Measurements from ENCODE around the gene KMT2C.

Gene KMT2C

DNA sequence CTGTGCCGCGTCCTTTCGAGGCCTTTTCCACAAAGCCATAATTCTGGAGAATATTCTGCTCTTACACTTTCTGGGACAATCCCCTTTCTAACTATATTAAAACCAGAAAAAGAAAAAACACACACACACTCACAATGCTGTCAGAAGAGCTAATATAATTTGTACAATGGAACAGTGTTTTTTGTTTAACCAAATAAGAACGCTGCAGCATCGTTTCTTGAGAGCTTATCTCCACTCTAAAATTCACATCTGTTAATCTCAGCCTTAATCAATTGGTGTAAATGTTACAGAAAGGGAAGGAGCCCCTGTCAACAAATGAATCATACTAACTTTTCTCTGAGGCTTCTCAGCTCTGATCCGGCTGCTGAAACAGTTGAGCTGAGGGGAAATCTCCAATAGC lies 286.4 kb downstream of the KMT2C start:
- Histone ChIP-seq H3K4me3 (ENCODE audit: insufficient read depth, low read depth, low read length) (no peak overlapping the region), H3K4me1 (ENCODE audit: control insufficient read depth, insufficient read depth, low read length) (no peaks in the 10 kb centered on the region), H3K9me3 (ENCODE audit: control insufficient read depth, low read length) (no peaks in the 10 kb centered on the region), H3K27ac (ENCODE audit: insufficient read depth, low read depth, low read length, poor library complexity, severe bottlenecking) (no peak overlapping the region), H3K27me3 (ENCODE audit: control insufficient read depth, insufficient read depth, low read length, poor library complexity, severe bottlenecking) (no peaks in the 10 kb centered on the region), H3K36me3 (ENCODE audit: control insufficient read depth, insufficient read depth, low read length) (peaks cover 49% of the 10 kb centered on the region)
- WGBS, 2 experiments = 96 to 97% methylated on average over 6 of the region's 6 CpGs

- Histone ChIP-seq H3K27me3 (ENCODE audit: control insufficient read depth, insufficient read depth, low read length, poor library complexity, severe bottlenecking) (no peaks in the 10 kb centered on the region), H3K27ac (ENCODE audit: insufficient read depth, low read depth, low read length, poor library complexity, severe bottlenecking) (no peak overlapping the region), H3K4me3 (ENCODE audit: insufficient read depth, low read depth, low read length) (no peak overlapping the region), H3K36me3 (ENCODE audit: control insufficient read depth, insufficient read depth, low read length) (peaks cover 47% of the 10 kb centered on the region), H3K9me3 (ENCODE audit: control insufficient read depth, low read length) (no peaks in the 10 kb centered on the region), H3K4me1 (ENCODE audit: control insufficient read depth, insufficient read depth, low read length) (no peaks in the 10 kb centered on the region)
- 89 to 93% methylated on average over 5 of the region's 5 CpGs for WGBS, 2 experiments
Measured at GRCh38 chr7:152148706-152149105, 287.1 kb downstream of the KMT2C start.

GRCh38 chr7:152145853-152146466 lies 289.8 kb downstream of the KMT2C start:
- Histone ChIP-seq H3K4me1 (ENCODE audit: control insufficient read depth, insufficient read depth, low read length) (no peaks in the 10 kb centered on the region), H3K9me3 (ENCODE audit: control insufficient read depth, low read length) (no peaks in the 10 kb centered on the region), H3K4me3 (ENCODE audit: insufficient read depth, low read depth, low read length) (no peak overlapping the region), H3K36me3 (ENCODE audit: control insufficient read depth, insufficient read depth, low read length) (peaks cover 36% of the 10 kb centered on the region), H3K27me3 (ENCODE audit: control insufficient read depth, insufficient read depth, low read length, poor library complexity, severe bottlenecking) (no peaks in the 10 kb centered on the region), H3K27ac (ENCODE audit: insufficient read depth, low read depth, low read length, poor library complexity, severe bottlenecking) (no peak overlapping the region)
- 85 to 89% methylated on average over 4 of the region's 4 CpGs for WGBS, 2 experiments

DNA sequence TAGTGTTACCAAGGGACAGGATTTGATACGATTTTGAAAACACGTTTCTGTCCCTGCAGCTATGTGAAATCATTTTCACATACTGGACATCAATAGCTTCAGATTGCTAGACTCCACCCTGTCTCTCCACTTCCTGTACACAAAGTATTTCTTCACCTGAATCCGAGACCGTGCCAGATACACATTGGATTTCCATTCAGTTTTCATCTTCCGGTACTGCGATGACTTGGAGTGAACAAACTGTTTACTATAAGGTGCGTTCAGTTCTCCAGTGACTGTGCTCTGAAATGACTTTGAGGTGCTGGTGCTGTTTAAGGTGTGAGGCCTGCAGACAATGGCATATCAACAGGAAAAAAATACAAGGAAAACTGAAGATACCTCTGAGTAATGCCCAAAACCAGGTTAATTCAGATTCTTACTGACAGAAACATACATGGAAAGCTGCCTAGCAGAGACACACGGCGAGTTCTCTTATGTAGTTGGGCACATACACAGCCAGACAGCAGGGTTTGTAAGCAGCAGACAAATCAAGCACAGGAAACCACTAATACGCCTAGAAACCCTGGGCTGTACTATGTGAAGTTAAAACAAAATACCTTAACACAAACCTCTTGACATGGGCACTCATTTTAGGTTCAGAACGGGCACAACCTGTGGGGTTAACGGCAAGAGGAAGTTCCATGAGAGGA lies 291.1 kb downstream of the KMT2C start:
- no peaks in the 10 kb centered on the region for H3K9me3 ChIP-seq (ENCODE audit: control insufficient read depth, low read length)
- no peak overlapping the region for H3K27ac ChIP-seq (ENCODE audit: insufficient read depth, low read depth, low read length, poor library complexity, severe bottlenecking)
- no peak overlapping the region for H3K4me3 ChIP-seq (ENCODE audit: insufficient read depth, low read depth, low read length)
- no peaks in the 10 kb centered on the region for H3K4me1 ChIP-seq (ENCODE audit: control insufficient read depth, insufficient read depth, low read length)
- no peaks in the 10 kb centered on the region for H3K27me3 ChIP-seq (ENCODE audit: control insufficient read depth, insufficient read depth, low read length, poor library complexity, severe bottlenecking)
- WGBS, 2 experiments = 95 to 96% methylated on average over 12 of the region's 12 CpGs
- H3K36me3 ChIP-seq (ENCODE audit: control insufficient read depth, insufficient read depth, low read length) = peaks cover 40% of the 10 kb centered on the region

GRCh38 chr7:152142976-152143595 lies 292.7 kb downstream of the KMT2C start:
- Histone ChIP-seq H3K27me3 (ENCODE audit: control insufficient read depth, insufficient read depth, low read length, poor library complexity, severe bottlenecking) (no peaks in the 10 kb centered on the region), H3K4me1 (ENCODE audit: control insufficient read depth, insufficient read depth, low read length) (no peaks in the 10 kb centered on the region), H3K9me3 (ENCODE audit: control insufficient read depth, low read length) (no peaks in the 10 kb centered on the region), H3K4me3 (ENCODE audit: insufficient read depth, low read depth, low read length) (no peak overlapping the region), H3K27ac (ENCODE audit: insufficient read depth, low read depth, low read length, poor library complexity, severe bottlenecking) (no peak overlapping the region), H3K36me3 (ENCODE audit: control insufficient read depth, insufficient read depth, low read length) (peaks cover 38% of the 10 kb centered on the region)
- 89 to 99% methylated on average over 5 of the region's 5 CpGs for WGBS, 2 experiments

- Histone ChIP-seq H3K36me3 (ENCODE audit: control insufficient read depth, insufficient read depth, low read length) (peaks cover 40% of the 10 kb centered on the region), H3K9me3 (ENCODE audit: control insufficient read depth, low read length) (no peaks in the 10 kb centered on the region), H3K27ac (ENCODE audit: insufficient read depth, low read depth, low read length, poor library complexity, severe bottlenecking) (no peak overlapping the region), H3K27me3 (ENCODE audit: control insufficient read depth, insufficient read depth, low read length, poor library complexity, severe bottlenecking) (no peaks in the 10 kb centered on the region), H3K4me1 (ENCODE audit: control insufficient read depth, insufficient read depth, low read length) (peaks cover 7% of the 10 kb centered on the region), H3K4me3 (ENCODE audit: insufficient read depth, low read depth, low read length) (no peak overlapping the region)
- 95 to 97% methylated on average over 2 of the region's 2 CpGs for WGBS, 2 experiments
Measured at GRCh38 chr7:152140560-152140959, 295.2 kb downstream of the KMT2C start.

GRCh38 chr7:152140067-152140466 lies 295.7 kb downstream of the KMT2C start:
- peaks cover 7% of the 10 kb centered on the region for H3K4me1 ChIP-seq (ENCODE audit: control insufficient read depth, insufficient read depth, low read length)
- no peak overlapping the region for H3K4me3 ChIP-seq (ENCODE audit: insufficient read depth, low read depth, low read length)
- 97 to 98% methylated on average over 4 of the region's 4 CpGs for WGBS, 2 experiments
- peaks cover 36% of the 10 kb centered on the region for H3K36me3 ChIP-seq (ENCODE audit: control insufficient read depth, insufficient read depth, low read length)
- no peaks in the 10 kb centered on the region for H3K27me3 ChIP-seq (ENCODE audit: control insufficient read depth, insufficient read depth, low read length, poor library complexity, severe bottlenecking)
- no peak overlapping the region for H3K27ac ChIP-seq (ENCODE audit: insufficient read depth, low read depth, low read length, poor library complexity, severe bottlenecking)
- H3K9me3 ChIP-seq (ENCODE audit: control insufficient read depth, low read length) = no peaks in the 10 kb centered on the region

- 91 to 97% methylated on average over 7 of the region's 7 CpGs for WGBS, 2 experiments
- no peak overlapping the region for H3K4me3 ChIP-seq (ENCODE audit: insufficient read depth, low read depth, low read length)
- H3K36me3 ChIP-seq (ENCODE audit: control insufficient read depth, insufficient read depth, low read length) = peaks cover 28% of the 10 kb centered on the region
- peak overlapping the region; percentile 50 for H3K27ac ChIP-seq (ENCODE audit: insufficient read depth, low read depth, low read length, poor library complexity, severe bottlenecking)
- H3K27me3 ChIP-seq (ENCODE audit: control insufficient read depth, insufficient read depth, low read length, poor library complexity, severe bottlenecking) = no peaks in the 10 kb centered on the region
- no peaks in the 10 kb centered on the region for H3K9me3 ChIP-seq (ENCODE audit: control insufficient read depth, low read length)
- H3K4me1 ChIP-seq (ENCODE audit: control insufficient read depth, insufficient read depth, low read length) = peaks cover 7% of the 10 kb centered on the region
Measured at GRCh38 chr7:152137476-152138025, 298.3 kb downstream of the KMT2C start.

DNA sequence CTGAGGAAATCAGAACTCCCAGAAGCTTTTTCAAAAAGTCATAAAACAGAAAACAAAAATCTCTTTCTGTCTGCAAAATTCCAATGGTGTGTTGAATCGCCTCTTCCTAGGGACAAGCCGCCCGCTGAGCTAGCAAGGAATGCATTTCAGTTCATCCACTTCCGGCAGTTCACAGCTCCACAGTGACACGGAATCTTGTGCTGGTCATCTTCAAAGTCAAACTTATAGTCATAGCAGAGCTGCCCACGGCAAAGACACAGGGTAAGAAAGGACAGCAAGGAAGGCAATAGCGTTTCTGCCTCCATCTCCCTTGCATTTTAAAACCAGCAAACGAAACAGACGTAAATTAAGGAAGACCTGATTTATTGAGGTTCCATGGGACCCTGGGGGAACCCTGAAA lies 299.1 kb downstream of the KMT2C start:
- no peaks in the 10 kb centered on the region for H3K27me3 ChIP-seq (ENCODE audit: control insufficient read depth, insufficient read depth, low read length, poor library complexity, severe bottlenecking)
- no peak overlapping the region for H3K4me3 ChIP-seq (ENCODE audit: insufficient read depth, low read depth, low read length)
- H3K27ac ChIP-seq (ENCODE audit: insufficient read depth, low read depth, low read length, poor library complexity, severe bottlenecking) = peak overlapping the region; percentile 72
- H3K36me3 ChIP-seq (ENCODE audit: control insufficient read depth, insufficient read depth, low read length) = peaks cover 20% of the 10 kb centered on the region
- peaks cover 7% of the 10 kb centered on the region for H3K4me1 ChIP-seq (ENCODE audit: control insufficient read depth, insufficient read depth, low read length)
- WGBS, 2 experiments = 80 to 81% methylated on average over 9 of the region's 9 CpGs
- H3K9me3 ChIP-seq (ENCODE audit: control insufficient read depth, low read length) = no peaks in the 10 kb centered on the region

GRCh38 chr7:152133804-152134203 lies 302.0 kb downstream of the KMT2C start:
- Histone ChIP-seq H3K4me3 (ENCODE audit: insufficient read depth, low read depth, low read length) (no peak overlapping the region), H3K36me3 (ENCODE audit: control insufficient read depth, insufficient read depth, low read length) (peaks cover 25% of the 10 kb centered on the region), H3K4me1 (ENCODE audit: control insufficient read depth, insufficient read depth, low read length) (peaks cover 7% of the 10 kb centered on the region), H3K9me3 (ENCODE audit: control insufficient read depth, low read length) (no peaks in the 10 kb centered on the region), H3K27ac (ENCODE audit: insufficient read depth, low read depth, low read length, poor library complexity, severe bottlenecking) (no peak overlapping the region), H3K27me3 (ENCODE audit: control insufficient read depth, insufficient read depth, low read length, poor library complexity, severe bottlenecking) (no peaks in the 10 kb centered on the region)
- WGBS, 2 experiments = 95 to 97% methylated on average over 13 of the region's 13 CpGs

All from ectodermal cell (in vitro differentiated cells).